NCI-H2171 treated with DMSO at 0.1 percent for 48 hours (cell line): ENCODE results near the gene ANKS1B.

Experiments used
- DNase-seq: peaks from one replicate; lab custom pipeline; 2025; lab: John Stamatoyannopoulos, UW

Gene ANKS1B

DNA sequence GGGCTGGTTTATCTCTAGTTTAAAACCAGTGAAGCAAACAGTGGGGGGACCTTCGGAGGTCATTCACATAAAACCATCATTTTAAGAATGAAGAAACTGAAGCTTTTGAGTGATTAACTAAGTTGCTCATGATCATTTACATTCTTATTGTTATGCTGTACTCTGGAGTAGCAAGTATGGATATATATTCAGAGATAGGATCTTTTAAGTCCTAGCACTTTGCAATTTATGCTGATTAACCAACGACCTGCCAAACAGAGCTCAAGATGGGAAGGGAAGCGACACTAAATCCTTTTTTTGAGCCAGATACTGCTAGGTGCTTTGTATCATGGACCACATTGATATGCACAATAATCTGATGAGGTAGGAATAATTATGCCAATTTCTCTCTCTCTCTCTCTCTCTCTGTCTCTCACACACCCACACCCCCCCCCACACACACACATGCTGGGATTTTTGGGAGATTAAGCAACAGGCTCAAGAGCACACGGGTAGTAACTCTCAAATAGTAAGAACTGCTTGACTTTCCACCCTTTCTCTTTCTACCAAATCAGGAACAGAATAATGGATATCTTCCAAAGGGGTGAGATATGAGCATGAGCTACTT, 1036.3 kb downstream of the ANKS1B start:
- DNase-seq, result no peak

- no peak for DNase-seq
Measured at GRCh38 chr12:98945864-98946263, 1038.9 kb downstream of the ANKS1B start.

DNA sequence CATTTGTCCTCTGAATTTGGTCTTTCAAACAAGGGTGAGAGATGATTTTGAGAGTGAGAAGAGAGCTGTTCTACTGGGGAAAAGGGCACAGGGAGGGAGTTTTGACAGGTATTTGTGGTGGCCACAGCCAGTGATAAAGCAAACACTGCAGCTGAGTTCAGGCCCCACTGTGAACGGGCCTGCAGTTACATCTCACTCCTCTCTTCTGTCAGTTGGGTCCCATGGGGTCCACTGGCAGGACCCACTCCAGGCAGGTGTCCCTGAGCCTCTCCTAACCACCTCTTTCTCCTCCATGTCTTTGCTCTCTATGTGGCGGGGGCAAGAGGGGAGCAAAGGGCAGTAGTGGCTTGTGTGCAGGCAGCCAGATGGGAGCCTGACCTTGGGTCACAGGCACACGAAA, 1044.8 kb downstream of the ANKS1B start:
- no peak for DNase-seq

GRCh38 chr12:98939350-98939749, 1045.4 kb downstream of the ANKS1B start:
- DNase-seq, result no peak

- DNase-seq, result no peak
Measured at GRCh38 chr12:98935847-98936246, 1048.9 kb downstream of the ANKS1B start.

GRCh38 chr12:98922871-98923270, 1061.9 kb downstream of the ANKS1B start:
- DNase-seq, result no peak

DNA sequence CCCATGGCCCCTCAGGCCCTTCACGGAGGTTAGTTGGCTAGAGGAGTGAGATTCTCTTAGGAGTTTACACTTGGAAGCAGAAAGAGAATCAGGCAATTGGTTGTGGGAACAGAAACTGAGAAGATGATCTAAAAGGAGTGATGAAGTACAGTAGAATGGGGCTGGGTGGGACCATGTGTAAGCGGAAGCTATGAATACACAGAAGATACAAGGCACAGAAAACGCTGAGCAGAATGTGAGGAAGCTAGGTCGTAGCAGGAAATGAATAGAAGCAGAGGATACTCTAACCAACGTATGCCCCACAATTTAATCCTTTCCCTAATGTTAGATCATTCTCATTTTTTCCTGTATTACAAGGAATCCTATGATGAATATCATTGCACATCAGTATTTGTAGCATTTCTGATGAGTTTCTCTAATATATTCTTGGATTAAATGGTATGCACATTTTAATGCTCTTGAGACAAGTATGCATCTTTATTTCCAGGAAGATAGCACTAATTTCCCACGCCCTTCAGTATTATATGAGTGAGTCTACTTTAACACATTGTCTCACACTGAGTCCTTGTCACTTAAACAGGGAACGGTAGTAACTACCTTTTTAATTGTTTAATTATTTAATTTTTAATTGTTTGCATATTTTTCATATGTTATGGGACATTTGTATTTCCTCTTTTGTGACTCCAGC, 1066.4 kb downstream of the ANKS1B start:
- DNase-seq, result no peak

DNA sequence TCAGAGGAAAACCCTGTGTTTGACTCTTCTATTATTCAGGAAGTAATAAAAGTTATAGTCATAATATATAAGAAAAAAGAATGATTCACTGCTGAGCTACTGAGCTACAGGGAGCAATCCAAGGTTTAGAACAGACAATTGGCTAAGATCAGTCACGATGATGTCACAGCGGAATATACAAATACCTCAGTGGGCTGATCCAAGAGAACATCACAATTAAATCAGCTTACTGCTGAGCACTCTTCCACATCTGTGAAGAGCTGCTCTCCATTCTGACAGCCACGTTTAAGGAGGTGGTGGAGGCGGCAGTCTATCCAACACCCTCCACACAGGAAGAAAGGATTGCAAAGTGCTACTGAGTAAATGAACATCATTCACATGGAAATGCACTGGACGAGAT, 1068.6 kb downstream of the ANKS1B start:
- no peak for DNase-seq

GRCh38 chr12:98912401-98912974, 1072.2 kb downstream of the ANKS1B start:
- DNase-seq, result peak; percentile 11

DNA sequence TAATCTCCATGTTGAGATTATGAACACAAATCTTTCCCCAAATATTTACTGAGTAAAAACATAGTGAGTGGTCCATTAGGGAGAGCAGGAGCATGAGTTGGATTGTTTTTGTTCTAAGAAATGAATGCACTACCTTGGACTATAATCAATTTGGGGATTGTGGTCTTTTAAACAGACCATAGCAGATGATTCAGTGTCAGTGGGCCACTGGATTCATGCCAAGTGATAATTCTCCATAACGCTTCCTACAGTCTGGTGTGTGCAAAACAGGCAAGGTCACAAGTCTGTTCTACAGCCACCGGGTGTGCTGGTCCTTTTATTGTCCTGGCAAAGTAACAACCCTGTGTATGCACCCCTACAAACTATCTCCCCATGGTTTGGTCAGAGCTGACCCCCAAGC, 1073.3 kb downstream of the ANKS1B start:
- DNase-seq, result peak; percentile 30

DNA sequence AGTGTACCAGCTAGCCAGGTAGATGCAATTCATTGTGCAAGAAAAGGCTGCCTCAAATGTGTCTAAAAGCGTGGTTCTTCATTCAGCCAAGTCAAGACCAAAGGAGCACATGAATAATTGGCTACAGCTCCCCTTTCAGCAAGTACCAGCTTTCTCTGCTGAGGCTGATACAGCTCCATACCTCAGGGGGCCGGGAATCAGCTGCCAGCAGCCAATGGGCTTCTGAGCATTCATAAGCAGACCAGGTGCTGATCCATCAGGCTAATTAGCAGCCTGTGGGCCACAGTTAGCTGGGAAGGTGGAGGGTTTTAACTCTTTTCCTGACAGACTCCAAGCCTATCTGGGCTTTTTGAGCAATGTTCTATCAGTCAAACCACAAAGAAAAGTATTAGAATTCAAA, 1075.0 kb downstream of the ANKS1B start:
- peak; percentile 90 for DNase-seq

- no peak for DNase-seq
Measured at GRCh38 chr12:98908866-98909265, 1075.9 kb downstream of the ANKS1B start.

- peak; percentile 65 for DNase-seq
Measured at GRCh38 chr12:98903875-98904274, 1080.9 kb downstream of the ANKS1B start.

GRCh38 chr12:98901189-98901588, 1083.5 kb downstream of the ANKS1B start:
- DNase-seq, result no peak

DNA sequence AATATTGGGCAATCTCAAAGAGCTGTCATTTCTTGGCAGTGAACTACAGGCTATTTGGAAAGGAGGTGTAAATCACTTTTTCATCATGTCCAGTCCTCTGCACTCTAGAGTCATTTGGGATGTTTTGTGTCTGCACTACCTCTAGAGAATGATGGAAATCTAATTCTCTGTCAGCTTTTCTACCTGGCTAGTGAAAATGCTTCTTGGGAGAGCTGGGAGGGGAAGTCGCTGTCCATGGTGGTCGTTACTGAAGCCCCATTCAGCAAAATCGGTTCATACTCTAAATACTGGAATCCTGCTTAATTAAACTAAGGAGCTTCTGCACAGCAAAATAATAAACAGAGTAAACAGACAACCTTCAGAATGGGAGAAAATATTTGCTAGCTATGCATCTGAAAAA, 1087.8 kb downstream of the ANKS1B start:
- DNase-seq, result no peak

GRCh38 chr12:98895086-98895651, 1089.6 kb downstream of the ANKS1B start:
- peak; percentile 70 for DNase-seq

DNA sequence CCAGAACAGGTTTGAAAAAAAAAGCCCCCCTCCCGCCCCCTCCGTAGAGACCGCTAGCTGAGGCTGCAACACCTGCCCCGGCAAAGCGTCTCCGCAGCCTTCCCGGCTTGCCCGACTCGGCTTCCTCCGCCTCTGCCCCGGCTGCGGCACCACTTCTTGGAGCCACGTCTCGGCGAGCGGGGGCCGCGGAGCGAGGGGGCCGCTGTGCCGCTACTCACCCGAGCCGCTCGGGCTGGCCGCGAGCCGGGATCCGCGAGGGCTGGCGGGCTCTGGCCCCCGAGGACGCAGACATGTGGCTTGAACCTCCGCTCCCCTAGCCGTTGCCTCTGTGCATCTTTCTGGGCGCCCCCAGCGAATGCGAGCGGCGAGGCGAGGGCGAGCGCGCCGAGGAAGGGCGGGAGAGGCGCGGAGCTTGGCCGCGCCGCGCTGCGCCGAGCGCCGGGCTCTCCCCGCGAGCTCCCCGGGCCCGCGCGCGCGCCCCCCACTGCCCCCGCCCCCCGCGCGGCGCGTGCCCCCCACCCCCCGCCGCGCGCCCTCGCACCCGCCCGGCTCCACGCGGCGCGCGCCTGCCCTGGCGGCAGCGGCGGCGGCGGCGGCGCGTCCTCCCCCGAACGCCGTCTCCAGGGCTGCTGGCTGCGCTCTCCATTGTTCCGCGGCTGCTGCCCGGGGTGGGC, 1090.2 kb downstream of the ANKS1B start:
- peak; percentile 61 for DNase-seq

DNA sequence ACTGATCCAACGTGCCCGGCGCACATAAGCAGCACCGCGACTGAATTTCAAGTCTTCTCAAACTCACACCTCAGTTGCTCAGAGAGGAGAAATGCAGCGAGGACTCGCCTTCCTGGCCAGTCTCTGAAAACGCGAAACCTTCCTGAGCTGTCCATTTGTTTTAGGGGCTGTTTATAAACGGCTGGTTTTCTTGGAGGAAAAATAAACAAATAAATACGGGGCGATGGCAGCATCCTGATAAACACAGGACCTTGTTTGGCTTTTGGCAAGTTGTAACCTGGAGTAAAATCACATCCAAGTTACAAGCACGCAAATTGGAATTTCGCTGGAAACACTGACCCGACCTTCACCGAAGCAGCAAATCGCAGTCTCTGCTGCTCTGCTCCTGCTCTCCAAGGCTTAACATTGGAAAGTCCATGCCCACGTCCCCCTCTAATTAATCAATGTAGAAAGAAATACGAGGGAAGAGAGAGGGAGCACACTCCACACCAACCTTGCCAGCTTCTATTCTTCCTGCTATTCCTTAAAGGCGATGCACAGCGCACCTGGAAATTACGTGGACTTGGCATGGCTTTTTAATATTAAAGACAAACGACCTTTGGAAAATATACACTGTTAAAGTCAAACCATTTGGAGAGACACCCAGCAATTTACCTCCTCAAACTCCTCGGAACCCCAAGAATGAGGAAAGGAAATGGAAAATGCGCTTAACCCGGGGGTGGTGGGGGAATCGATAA, 1090.9 kb downstream of the ANKS1B start:
- peak; percentile 38 for DNase-seq

DNA sequence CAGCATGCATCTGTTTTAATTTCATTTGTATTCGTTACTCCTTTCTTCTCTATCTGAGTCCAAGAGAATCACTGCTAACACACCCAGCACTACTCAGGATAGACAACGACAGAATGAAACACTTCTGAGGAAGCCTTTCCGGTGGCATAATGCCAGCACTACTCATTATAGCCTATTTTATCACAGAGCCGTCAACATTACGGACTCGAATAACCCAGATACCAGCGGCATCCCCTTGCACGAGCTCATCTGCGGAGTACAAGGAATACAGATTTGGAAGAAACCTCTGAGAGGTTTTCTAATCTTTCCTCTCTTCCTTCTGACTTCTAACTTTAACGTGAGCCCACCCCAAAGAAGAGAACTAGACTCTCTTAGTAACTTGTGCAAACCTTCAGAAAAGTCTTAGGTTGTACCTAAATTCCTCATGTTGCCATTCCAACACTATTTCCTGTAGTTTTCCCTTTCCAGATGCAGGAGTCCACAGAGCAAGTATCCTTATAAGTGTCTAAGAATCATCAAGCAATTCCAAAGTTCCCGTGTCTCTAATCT, 1091.5 kb downstream of the ANKS1B start:
- DNase-seq, result peak; percentile 29

DNA sequence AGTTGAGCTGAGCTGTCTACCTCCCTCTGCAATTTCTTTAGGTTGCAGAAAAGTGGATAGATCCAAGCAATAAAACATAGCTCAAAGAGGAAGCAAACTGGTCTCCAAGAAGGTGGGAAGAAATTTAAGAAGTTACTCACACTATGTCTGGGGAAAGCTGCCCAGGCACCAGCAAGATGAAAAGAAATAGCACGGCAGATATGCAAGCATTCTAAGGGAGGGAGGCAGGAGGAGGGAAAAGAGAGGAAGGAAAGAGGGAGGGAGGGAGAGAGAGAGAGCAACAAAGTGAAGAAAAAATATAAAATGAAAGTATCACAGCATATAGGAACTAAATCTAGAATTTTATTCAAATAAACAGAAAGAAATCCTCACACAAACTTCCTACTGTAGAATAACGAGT, 1099.0 kb downstream of the ANKS1B start:
- no peak for DNase-seq

- no peak for DNase-seq
Measured at GRCh38 chr12:98883231-98883630, 1101.5 kb downstream of the ANKS1B start.

DNA sequence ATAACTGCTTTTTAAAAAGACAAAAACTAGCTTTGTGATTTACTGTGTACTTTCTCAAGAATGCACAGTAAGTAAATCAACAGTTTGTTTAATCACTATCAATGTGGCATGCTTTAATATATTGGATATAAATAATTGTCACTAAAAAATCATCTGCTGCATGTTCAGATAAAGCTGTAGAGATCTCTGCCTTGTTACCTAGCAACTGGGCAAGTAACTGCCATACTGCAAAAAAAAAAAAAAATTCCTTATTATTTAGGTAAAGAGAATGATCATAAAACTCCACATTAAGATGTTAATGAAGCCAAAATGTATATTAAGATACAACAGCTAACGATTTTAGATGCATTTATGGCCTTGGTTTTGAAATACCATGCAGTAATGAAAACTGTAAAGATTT, 1102.2 kb downstream of the ANKS1B start:
- DNase-seq, result no peak
